HG03571 (cell line): ENCODE data around the gene TRIM16.
"Not testable (repeated sequence)": the region's sequence is repeated elsewhere in the genome, so short reads cannot be mapped to it uniquely, and the experiment has no call there.

Source experiments
- ATAC-seq: cut with Tn5 transposase; IDR thresholded peaks from one replicate; pipeline ENCODE4 v1.9.1; 2021; ENCODE audit not compliant: unreplicated experiment

Gene TRIM16

GRCh38 chr17:15659236-15659635, 24.9 kb downstream of the TRIM16 start:
- no peak for ATAC-seq

DNA sequence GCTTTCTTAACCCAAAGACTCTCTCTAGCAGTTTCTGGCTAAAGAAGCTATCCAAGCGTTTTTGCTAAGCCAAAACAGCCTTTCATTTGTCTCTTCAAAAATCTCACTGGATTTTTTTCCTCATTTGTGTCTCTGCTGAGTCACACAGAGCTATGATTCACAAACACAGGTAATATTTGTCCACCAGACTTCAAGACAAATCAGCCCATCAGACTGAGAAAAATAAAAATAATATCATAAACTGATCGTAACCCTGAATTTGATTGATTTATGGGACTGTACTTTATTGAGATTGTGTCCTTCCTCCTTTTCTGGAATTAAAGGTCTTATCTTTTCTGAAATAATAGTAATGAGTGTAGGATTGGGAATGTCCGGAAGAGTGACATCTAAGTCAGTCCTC, 25.8 kb downstream of the TRIM16 start:
- no peak for ATAC-seq

GRCh38 chr17:15657868-15658267, 26.2 kb downstream of the TRIM16 start:
- ATAC-seq = no peak

DNA sequence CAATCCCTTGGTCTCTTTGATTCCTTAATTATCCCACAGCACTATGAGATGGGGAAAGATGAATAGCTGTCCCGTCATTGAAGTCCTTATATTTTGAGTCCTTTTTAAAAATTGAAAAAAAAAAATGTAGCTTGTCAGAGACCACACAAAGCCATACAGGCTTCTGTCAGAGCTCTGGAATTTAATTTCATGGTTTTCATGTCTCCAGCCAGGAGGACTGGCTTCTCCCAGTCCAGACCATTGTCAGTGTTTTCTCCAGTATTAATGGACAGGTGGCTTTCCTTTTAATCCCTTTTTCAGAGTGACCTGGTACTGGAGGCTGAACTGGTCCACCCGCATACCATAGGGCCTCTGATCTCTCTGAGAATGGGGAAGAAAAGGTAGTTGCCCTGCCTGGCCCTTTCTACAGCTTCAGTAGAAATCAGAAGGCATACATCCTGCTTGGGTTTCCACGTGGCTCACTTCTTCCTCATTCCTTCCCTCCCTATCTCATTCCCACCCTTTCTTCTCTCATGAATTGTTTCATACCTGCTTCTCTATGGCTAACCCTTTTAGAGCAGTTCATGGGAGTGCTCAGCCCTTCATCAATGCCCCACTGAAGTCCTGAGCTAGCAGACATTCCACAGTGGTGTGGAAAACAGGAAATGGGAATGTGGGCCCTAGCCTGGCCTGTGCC, 29.1 kb downstream of the TRIM16 start:
- no peak for ATAC-seq

DNA sequence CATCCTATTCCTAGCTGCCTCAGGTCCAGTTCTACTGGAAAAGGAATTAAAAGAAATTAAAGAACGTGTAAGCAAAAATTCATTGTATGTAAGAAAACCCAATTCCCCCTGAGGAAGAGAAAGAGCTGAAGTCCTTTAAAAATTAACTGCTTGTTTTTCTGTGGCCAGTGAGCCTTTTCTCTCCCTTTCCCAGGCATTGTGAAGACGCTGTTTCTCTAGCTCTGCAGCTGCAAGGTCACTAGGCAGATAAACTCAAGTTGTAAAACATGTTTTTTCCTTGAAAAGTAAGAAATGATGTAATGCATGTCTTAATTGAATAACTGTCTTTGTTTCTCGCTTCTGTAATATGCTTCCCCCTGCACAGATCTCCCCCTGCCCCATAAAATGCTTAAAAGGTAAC, 29.7 kb downstream of the TRIM16 start:
- ATAC-seq = not testable (repeated sequence)

GRCh38 chr17:15652960-15653359, 31.2 kb downstream of the TRIM16 start:
- no peak for ATAC-seq

DNA sequence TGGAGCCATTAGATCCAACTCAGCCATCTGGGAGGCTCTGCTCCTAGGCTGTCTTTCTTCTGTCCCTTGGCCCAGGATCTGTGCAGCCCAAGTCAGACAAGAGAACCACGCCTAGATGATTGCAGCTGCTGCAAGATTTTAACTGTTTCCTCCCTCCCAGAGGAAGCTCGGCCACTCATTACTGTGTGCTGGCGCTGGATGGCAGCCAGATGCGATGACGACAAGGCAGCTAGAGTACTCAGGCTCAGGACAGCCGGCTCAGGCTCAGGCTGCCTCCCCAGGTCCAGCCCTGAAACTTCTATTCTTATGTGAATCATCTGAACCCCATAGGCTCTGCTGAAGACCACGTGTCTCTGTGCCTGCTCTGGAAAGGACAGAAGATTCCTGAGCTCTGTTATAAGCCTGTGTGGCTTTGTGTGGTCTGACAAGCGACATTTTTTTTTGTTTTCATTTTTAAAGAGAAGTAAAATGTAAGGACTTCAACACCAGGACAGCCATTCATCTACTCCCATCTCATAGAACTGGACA, 32.5 kb downstream of the TRIM16 start:
- peak; percentile 79 for ATAC-seq

DNA sequence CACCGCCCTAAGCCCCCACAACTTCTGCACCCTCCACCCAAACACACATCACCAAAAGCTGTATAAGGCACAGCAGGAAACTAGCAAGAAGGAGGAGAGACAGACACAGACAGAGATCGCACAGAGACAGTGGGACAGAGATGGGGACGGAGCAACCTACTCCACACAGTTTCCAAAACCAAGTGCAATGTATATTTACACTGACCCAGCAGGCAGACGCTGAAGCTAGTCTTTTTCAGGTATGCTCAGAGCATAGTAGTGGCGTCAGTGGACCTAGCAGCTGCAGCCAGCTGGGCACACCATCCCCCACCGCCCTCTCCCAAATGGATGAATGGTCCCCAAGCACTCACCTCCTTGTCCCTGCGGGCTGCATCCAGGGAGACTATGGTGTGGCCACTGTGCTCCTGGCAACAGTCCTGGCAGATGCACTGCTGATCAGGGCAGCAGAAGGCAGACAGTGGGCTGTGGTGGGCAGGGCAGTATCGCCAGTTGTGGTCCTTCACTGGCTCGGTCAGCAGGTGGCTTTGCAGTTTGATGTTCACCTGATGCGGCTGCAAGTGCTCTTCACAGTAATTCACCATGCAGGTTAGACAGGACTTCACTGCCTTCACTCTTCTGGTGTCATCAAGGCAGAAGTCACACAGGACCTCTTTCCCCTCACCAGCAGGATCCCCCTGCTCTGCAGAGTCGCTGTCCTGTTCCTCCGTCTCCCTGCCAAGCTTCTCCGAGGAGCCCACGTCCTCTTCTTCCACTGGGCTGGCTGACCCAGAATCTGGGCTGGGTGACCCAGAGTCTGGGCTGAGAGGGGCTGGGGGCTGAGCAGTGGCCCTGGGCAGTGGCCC, 33.1 kb downstream of the TRIM16 start:
- peak; percentile 12 for ATAC-seq

GRCh38 chr17:15649861-15650421, 34.2 kb downstream of the TRIM16 start:
- ATAC-seq = no peak

- ATAC-seq = no peak
Observed at GRCh38 chr17:15648386-15648785, 35.7 kb downstream of the TRIM16 start.

DNA sequence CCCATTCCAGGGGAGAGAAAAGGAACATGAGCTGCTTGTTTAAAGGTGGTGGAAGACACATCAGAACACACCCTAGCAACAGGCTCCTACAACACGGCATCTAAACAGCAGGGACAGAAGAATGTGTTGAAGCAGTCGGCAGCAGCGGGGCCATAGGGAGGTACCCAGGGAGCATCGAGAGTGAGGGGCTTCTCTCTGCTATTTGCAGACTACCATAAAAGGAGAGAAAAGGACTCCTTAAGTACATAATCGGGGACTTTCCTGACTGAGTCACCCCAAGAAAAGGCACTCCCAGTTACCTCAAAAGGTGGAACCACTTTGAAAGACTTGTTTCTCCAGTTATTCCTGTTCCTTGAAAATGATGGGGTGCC, 38.2 kb downstream of the TRIM16 start:
- ATAC-seq = not testable (repeated sequence)

- not testable (repeated sequence) for ATAC-seq
Observed at GRCh38 chr17:15645099-15645941, 38.8 kb downstream of the TRIM16 start.

- not testable (repeated sequence) for ATAC-seq
Observed at GRCh38 chr17:15642505-15643251, 41.4 kb downstream of the TRIM16 start.

GRCh38 chr17:15642014-15642413, 42.1 kb downstream of the TRIM16 start:
- ATAC-seq = not testable (repeated sequence)

DNA sequence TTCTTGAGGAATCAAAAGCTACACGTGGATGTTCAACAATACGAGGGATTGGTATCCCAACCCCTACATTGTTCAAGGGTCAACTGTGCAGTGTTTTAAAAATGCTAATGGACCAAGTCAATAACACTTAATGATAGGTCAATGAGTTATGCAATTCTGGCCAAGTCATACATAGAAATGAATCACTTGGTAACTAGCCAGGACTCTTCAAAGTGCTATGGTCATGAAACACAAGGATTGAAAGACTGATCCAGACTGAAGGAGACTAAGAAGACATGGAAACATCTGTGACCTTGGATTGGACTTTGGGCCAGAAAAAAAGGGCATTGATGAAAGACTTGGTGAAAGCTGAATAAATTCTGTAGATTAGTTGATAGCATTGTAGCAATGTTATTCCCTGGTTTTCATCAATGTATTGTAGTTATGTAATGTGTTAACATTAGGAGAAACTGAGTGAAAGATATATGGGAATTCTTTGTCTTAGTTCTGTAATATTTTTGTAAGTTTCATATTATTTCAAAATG, 53.1 kb downstream of the TRIM16 start:
- not testable (repeated sequence) for ATAC-seq

DNA sequence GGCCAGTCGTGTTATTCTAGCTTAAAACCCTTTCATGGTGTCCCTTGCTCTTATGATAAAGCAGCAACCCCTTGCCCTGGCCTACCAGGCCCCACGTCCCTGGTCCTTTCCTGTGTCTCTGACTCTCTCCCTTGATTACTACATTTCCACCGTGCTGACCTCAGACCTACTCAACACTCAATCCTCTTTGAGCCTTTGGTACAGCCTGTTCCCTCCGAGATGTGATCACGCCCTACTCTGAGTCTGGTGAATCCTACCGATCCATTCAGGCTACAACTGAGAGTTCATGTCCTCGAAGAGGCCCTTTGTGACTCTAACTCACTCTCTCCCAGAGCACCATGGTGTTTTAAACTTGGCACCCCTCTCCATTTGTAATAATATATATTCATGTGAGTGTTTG, 54.1 kb downstream of the TRIM16 start:
- not testable (repeated sequence) for ATAC-seq

- ATAC-seq = not testable (repeated sequence)
Observed at GRCh38 chr17:15623661-15624209, 60.4 kb downstream of the TRIM16 start.

- not testable (repeated sequence) for ATAC-seq
Observed at GRCh38 chr17:15623255-15623654, 60.9 kb downstream of the TRIM16 start.

- not testable (repeated sequence) for ATAC-seq
Observed at GRCh38 chr17:15622124-15622523, 62.0 kb downstream of the TRIM16 start.
